Upper lobe of right lung (tissue), 1 donor: ENCODE data around the gene CRIP2. TPM values are rescaled to one million over a fixed set of nuclear protein-coding genes. Genes with fewer than 3 reads are reported as not detected.

Source experiments
- ATAC-seq: fragments of 200-7000 bp; cut with Tn5 transposase; one replicate; pipeline ENCODE4 v1.9.1; 2020; ENCODE audit warnings: mild to moderate bottlenecking, moderate library complexity
- DNase-seq: peaks from one replicate; pipeline ENCODE4 v3.0.0-alpha.2; 2020
- H3K27ac ChIP-seq: fragments of 200-600 bp; one replicate; pipeline ENCODE4 v1.8.0; 2022
- H3K27me3 ChIP-seq: fragments of 200-600 bp; one replicate; pipeline ENCODE4 v1.8.0; 2022; ENCODE audit warnings: mild to moderate bottlenecking
- H3K36me3 ChIP-seq: fragments of 200-600 bp; one replicate; pipeline ENCODE4 v1.8.0; 2022
- H3K4me1 ChIP-seq: fragments of 200-600 bp; one replicate; pipeline ENCODE4 v1.8.0; 2022
- H3K4me3 ChIP-seq: fragments of 200-600 bp; one replicate; pipeline ENCODE4 v1.8.0; 2022; ENCODE audit warnings: mild to moderate bottlenecking
- H3K9me3 ChIP-seq: fragments of 200-600 bp; one replicate; pipeline ENCODE4 v1.8.0; 2022
- intact Hi-C: fragments of 100-400 bp; cut with DNase I; formaldehyde crosslinking; loops from one replicate; pipeline ENCODE4 v1.11.0; 2022
- total RNA-seq: library from RNA; stranded (reverse); fragmentation: NEBNext Ultra II Directional; extraction: Animal tissue kit (Norgen Biotek cat#: 25700); gene quantifications from one replicate; pipeline ENCODE4 v1.2.1, GENCODE V29; 2021
- TF ChIP-seq, protein P1 (sequence below): fragments of 200-600 bp; IDR thresholded peaks from one replicate; pipeline ENCODE4 v1.8.0; 2022; ENCODE audit warnings: antibody characterized with exemption
- donor health status: DM: no; HTN: yes; CAD: no; lungs with severe emphysema.

Gene CRIP2
- total RNA-seq, 1 donor from 2014 or later: 191 TPM

DNA sequence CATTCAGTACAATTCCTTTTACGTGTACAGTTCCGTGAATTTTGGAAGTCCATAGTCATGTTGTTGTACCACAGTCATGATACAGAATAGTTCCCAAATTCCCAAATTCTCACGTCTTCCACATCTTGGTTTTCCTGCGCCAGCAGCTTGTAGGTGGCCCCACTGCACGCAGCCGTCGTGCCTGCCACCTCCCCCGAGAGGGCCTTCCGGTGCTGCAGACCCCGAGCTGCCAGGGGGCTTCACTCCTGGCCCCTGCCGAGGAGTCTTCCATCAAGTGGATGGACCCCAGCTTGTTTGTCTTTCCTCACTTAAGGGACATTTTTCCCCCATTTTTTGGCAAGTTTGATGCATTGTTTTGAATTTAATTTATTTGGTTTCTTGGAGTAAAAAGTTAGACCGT, 38.2 kb upstream of the CRIP2 start:
- Histone ChIP-seq H3K27ac (no peak overlapping the region), H3K4me3 (no peak overlapping the region), H3K4me1 (no peaks in the 10 kb centered on the region), H3K36me3 (no peaks in the 10 kb centered on the region), H3K27me3 (no peaks in the 10 kb centered on the region), H3K9me3 (no peaks in the 10 kb centered on the region)
- TF ChIP-seq, protein P1, sequence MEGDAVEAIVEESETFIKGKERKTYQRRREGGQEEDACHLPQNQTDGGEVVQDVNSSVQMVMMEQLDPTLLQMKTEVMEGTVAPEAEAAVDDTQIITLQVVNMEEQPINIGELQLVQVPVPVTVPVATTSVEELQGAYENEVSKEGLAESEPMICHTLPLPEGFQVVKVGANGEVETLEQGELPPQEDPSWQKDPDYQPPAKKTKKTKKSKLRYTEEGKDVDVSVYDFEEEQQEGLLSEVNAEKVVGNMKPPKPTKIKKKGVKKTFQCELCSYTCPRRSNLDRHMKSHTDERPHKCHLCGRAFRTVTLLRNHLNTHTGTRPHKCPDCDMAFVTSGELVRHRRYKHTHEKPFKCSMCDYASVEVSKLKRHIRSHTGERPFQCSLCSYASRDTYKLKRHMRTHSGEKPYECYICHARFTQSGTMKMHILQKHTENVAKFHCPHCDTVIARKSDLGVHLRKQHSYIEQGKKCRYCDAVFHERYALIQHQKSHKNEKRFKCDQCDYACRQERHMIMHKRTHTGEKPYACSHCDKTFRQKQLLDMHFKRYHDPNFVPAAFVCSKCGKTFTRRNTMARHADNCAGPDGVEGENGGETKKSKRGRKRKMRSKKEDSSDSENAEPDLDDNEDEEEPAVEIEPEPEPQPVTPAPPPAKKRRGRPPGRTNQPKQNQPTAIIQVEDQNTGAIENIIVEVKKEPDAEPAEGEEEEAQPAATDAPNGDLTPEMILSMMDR: no peak
- intact Hi-C loops: no loop called here
- no peak for ATAC-seq
- DNase-seq: no peak

DNA sequence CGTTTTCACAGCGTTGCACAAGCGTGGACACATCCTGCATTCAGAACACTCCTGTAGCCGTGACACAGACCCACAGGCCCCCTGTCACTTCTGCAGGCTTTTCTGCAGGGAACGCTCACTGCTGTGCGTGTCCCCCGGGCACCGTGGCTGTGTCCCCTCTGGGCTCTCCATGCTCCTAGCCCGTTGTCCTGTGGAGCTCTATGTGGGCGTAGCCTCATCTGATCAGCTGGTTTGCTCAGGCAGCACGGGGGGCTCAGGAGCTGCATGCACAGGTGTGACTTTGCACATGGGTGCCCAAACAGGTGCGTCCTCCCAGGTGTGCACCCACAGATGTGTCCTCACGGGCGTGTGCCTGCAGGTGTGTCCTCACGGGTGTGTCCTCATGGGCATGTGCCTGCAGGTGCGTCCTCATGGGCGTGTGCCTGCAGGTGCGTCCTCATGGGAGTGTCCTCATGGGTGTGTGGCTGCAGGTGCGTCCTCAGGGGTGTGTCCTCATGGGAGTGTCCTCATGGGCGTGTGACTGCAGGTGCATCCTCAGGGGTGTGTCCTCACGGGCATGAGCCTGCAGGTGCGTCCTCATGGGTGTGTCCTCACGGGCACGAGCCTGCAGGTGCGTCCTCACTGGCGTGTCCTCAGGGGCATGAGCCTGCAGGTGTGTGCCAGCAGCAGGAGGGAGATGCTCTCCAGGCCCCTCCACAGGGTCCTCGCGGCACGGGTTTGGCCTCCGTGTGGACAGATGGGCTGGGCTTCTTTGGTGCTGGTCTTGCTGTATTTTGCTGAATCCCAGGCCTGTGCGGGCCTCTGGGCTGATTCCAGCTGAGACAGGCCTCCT, 37.5 kb upstream of the CRIP2 start:
- Histone ChIP-seq H3K27me3 (no peaks in the 10 kb centered on the region), H3K4me3 (no peak overlapping the region), H3K27ac (no peak overlapping the region), H3K36me3 (no peaks in the 10 kb centered on the region), H3K4me1 (no peaks in the 10 kb centered on the region), H3K9me3 (no peaks in the 10 kb centered on the region)
- DNase-seq (no peak), ATAC-seq (no peak)
- TF ChIP-seq, protein P1: no peak
- intact Hi-C loops: no loop called here

DNA sequence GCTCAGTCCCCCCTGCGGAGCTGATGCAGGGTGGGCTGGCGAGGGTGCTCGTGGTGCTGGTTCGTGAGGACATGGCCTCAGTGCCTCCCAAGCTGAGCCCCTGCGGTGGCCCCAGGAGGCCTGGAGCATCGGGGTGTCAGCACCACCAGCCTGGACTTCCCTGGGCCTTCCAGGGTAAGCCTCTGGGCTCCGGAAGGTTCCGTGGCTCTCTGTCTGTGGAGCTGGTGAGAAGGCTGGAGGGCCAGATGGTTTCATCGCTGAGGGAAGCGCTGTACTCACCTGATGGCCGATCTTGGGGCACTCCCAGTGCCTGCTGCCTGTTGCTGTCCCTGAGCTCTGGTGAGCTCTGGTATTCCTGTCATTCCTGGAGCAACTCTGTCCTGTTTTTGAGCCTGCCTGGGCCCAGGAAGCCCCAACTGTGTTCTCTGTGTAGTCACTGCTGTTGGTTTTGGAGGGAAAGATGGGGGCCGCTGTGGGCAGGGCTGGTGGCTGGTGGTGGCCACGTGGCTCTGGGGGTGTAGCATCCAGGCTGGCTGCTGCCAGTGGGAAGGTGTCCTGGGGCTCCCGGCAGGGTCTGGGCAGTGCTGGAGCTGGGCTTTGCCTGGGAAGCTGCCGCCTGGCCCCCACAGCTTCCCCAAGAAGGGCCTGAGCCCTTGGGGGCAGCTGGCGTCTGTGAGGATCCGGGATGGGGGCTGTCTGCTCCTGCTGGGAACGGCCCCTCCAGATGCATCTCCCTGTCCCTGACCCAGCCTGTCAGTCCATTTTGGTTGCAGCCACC, 36.7 kb upstream of the CRIP2 start:
- no peaks in the 10 kb centered on the region for H3K36me3 ChIP-seq
- H3K4me1 ChIP-seq: no peaks in the 10 kb centered on the region
- H3K27me3 ChIP-seq: no peaks in the 10 kb centered on the region
- ATAC-seq: no peak
- H3K9me3 ChIP-seq: no peaks in the 10 kb centered on the region
- H3K27ac ChIP-seq: no peak overlapping the region
- no peak overlapping the region for H3K4me3 ChIP-seq
- intact Hi-C loops: no loop called here
- DNase-seq: no peak
- TF ChIP-seq, protein P1: no peak

DNA sequence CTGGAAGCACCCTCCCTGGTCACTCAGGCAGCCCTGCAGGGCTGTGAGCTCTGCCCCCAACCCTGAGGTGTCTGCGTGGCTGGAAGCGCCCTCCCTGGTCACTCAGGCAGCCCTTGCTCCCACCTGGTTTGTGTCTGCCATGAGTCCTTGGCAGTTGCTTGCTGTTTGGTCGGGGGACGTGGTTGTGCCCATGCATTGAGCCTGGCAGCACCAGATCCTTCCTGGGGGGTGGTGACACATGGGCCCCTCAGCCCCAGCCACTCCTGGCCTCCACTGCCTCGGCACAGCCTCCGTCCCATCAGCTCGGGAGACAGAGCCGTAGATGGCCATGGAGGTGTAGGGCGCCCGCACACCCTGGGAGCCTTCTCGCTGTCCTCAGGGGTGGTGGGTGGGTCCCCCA, 35.4 kb upstream of the CRIP2 start:
- DNase-seq (no peak), ATAC-seq (no peak)
- Histone ChIP-seq H3K4me1 (no peaks in the 10 kb centered on the region), H3K27me3 (no peaks in the 10 kb centered on the region), H3K9me3 (no peaks in the 10 kb centered on the region), H3K4me3 (no peak overlapping the region), H3K36me3 (no peaks in the 10 kb centered on the region), H3K27ac (no peak overlapping the region)
- intact Hi-C loops: no loop called here
- TF ChIP-seq, protein P1: no peak

DNA sequence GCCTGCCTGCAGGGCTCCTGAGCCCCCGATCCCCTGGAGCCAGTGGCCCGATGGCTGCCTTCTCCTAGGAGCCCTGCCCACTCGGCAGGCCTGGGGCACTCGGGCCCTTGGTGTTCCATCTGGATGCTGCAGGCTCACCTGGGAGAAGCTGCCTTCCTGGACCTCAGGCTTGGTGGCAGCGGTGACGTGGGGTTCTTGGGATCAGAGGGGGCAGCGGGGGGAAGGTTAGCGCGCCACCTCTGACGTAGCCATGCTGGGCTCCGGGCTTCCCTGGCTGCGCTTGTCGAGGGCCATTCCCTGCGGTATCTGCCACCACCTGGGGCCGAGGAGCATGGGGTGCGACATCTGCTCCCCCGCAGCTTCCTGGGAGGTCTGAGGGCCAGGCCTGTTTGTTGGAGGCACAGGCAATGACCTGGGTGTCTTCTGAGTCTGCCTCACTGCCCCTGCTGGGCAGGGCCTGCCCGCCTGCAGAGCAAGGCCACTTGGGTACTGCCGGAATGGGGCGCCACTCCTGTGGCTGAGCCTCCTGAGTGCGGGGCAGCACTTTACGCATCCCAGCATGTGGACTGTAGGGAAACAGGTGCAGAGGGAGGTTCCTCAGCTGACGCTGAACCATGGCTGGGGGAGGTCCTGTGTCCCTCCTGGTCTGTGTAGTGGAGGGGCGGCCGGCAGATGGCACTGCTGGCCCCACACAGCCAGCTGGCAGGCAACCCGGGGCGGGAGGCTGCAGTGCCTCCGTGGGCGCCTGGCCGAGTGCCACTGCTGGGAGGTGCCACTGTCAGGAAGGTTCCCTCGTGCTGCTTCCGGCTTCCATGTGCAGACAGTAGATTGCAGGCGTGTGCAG, 34.7 kb upstream of the CRIP2 start:
- ATAC-seq: peak; percentile 28
- Histone ChIP-seq H3K4me1 (no peaks in the 10 kb centered on the region), H3K9me3 (no peaks in the 10 kb centered on the region), H3K27ac (no peak overlapping the region), H3K4me3 (no peak overlapping the region), H3K36me3 (no peaks in the 10 kb centered on the region), H3K27me3 (no peaks in the 10 kb centered on the region)
- no peak for DNase-seq
- intact Hi-C loops: no loop called here
- TF ChIP-seq, protein P1: peak; percentile 27
